D721Med (cell line): Measurements from ENCODE around the gene FAF1.
"Not testable (repeated sequence)": the region's sequence is repeated elsewhere in the genome, so short reads cannot be mapped to it uniquely, and the experiment has no call there.

ENCODE experiments used
- DNase-seq: peaks from one replicate; pipeline ENCODE4 v3.0.0; 2011; ENCODE audit warnings: low spot score; ENCODE audit not compliant: insufficient read length
- FAIRE-seq: peaks from 2 replicates; lab custom pipeline; 2011; peaks lifted over from hg19 to GRCh38; lab: Jason Lieb, UNC
- TF ChIP-seq, protein P1 (sequence below): IDR thresholded peaks from 2 replicates; pipeline ENCODE4 v1.5.1; 2012; ENCODE audit warnings: mild to moderate bottlenecking, control low read depth; ENCODE audit not compliant: insufficient read depth; ENCODE audit errors: missing control alignments

Gene FAF1

DNA sequence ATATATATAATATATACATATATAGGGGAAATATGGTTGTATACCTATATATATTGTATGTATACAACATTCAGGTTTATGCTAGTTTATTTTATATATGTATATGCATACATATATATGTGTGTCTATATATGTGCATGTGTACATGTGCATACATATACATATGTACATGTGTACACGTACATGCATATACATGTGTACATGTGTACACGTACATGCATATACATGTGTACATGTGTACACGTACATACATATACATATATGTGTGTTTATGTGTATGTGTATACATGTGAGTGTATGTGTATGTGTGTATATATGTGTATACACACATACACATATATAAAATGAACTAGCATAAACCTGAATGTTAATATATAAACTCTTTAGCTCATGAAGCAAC lies 220.9 kb downstream of the FAF1 start:
- TF ChIP-seq, protein P1, sequence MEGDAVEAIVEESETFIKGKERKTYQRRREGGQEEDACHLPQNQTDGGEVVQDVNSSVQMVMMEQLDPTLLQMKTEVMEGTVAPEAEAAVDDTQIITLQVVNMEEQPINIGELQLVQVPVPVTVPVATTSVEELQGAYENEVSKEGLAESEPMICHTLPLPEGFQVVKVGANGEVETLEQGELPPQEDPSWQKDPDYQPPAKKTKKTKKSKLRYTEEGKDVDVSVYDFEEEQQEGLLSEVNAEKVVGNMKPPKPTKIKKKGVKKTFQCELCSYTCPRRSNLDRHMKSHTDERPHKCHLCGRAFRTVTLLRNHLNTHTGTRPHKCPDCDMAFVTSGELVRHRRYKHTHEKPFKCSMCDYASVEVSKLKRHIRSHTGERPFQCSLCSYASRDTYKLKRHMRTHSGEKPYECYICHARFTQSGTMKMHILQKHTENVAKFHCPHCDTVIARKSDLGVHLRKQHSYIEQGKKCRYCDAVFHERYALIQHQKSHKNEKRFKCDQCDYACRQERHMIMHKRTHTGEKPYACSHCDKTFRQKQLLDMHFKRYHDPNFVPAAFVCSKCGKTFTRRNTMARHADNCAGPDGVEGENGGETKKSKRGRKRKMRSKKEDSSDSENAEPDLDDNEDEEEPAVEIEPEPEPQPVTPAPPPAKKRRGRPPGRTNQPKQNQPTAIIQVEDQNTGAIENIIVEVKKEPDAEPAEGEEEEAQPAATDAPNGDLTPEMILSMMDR = no peak
- peak; percentile 51 for FAIRE-seq
- no peak for DNase-seq

DNA sequence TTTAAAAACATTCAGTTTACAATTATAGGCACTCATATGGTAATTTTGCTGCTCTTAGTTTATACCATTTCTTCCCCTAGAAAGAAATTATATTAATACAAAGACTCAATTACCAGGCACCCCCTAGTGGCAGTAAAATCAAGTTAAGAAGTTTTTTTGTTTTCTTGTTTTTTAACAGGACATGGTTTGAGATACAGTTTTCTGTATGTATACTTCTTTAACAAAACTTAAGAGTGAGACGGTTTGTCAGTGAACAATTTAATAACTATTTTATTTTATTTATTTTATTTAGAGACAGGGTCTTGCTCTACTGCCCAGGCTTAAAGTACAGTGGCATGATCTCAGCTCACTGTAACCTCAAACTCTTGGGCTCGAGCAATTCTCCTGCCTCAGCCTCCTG lies 224.6 kb downstream of the FAF1 start:
- DNase-seq (no peak), FAIRE-seq (no peak)
- TF ChIP-seq, protein P1 = peak; percentile 41

- FAIRE-seq, DNase-seq: not testable (repeated sequence)
Measured at GRCh38 chr1:50727578-50727977, 232.5 kb downstream of the FAF1 start.

GRCh38 chr1:50724626-50725286 lies 235.3 kb downstream of the FAF1 start:
- FAIRE-seq = no peak
- no peak for DNase-seq
- TF ChIP-seq, protein P1 = no peak

GRCh38 chr1:50720457-50721053 lies 239.5 kb downstream of the FAF1 start:
- no peak for FAIRE-seq
- TF ChIP-seq, protein P1 = no peak
- DNase-seq = no peak

GRCh38 chr1:50719126-50719525 lies 240.9 kb downstream of the FAF1 start:
- no peak for FAIRE-seq
- TF ChIP-seq, protein P1 = no peak
- DNase-seq = no peak

DNA sequence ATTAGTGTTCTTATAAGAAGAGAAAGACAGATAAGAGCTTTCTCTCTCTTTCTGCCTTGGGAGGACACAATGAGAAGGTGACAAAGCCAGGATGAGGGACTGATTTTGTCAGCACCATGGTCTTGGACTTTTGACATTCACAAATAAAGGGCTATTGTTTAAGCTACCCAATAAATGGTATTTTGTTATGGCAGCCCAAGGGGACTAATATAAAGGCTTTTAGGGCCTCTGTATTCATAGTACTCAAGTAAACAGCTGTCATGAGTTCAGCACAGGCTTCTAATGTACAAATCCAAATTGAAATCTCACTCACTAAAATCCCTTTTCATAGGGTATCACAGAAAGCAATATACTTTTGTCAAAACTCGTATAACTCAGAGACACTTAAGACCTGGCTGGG lies 242.7 kb downstream of the FAF1 start:
- FAIRE-seq = no peak
- TF ChIP-seq, protein P1 = no peak

GRCh38 chr1:50716455-50716854 lies 243.6 kb downstream of the FAF1 start:
- not testable (repeated sequence) for DNase-seq, FAIRE-seq

More for the DNA sequence above, 242.7 kb downstream of the FAF1 start:
- no peak for DNase-seq
